DND-41 (cell line): Measurements from ENCODE around the gene NDUFS7.

Experiments used
- CTCF ChIP-seq: IDR thresholded peaks from 2 replicates; pipeline ENCODE4 v1.5.1; 2012; ENCODE audit warnings: borderline replicate concordance, low read length, moderate library complexity, mild to moderate bottlenecking; ENCODE audit not compliant: poor library complexity, severe bottlenecking; ENCODE audit errors: extremely low read depth
- EZH2 ChIP-seq: IDR thresholded peaks from 3 replicates; pipeline ENCODE4 v1.6.1; 2012; ENCODE audit warnings: borderline replicate concordance, low read depth, mild to moderate bottlenecking, moderate library complexity, low read length, inconsistent platforms; ENCODE audit not compliant: severe bottlenecking

GRCh38 chr19:1421218-1421957, 37.7 kb downstream of the NDUFS7 start:
- TF ChIP-seq CTCF, result no peak
- no peak for TF ChIP-seq EZH2
